DOHH2 (cell line): ENCODE results near the gene ASMTL.
"Not testable (repeated sequence)": the region's sequence is repeated elsewhere in the genome, so short reads cannot be mapped to it uniquely, and the experiment has no call there.

Source experiments
- H3F3A ChIP-seq: fragments of 200-600 bp; sonication (generic), shearing (Covaris generic); 2 replicates; pipeline ENCODE4 v1.6.0; 2016; ENCODE audit warnings: antibody characterized with exemption, mild to moderate bottlenecking; ENCODE audit not compliant: control insufficient read depth, insufficient read depth
- H3K27ac ChIP-seq: fragments of 200-600 bp; sonication (generic); 2 replicates; pipeline ENCODE4 v1.5.1; 2014; ENCODE audit warnings: low read depth, mild to moderate bottlenecking, low read length, moderate library complexity
- H3K27me3 ChIP-seq: fragments of 200-600 bp; sonication (generic); 2 replicates; pipeline ENCODE4 v1.6.1; 2014; ENCODE audit warnings: mild to moderate bottlenecking, low read length, mixed read lengths; ENCODE audit not compliant: control insufficient read depth
- H3K36me3 ChIP-seq: fragments of 200-600 bp; sonication (generic); 2 replicates; pipeline ENCODE4 v1.6.1; 2014; ENCODE audit warnings: mild to moderate bottlenecking, low read length, moderate library complexity, mixed read lengths; ENCODE audit not compliant: control insufficient read depth
- H3K4me1 ChIP-seq: fragments of 200-600 bp; sonication (generic); 2 replicates; pipeline ENCODE4 v1.6.1; 2014; ENCODE audit warnings: mild to moderate bottlenecking, low read length, mixed read lengths; ENCODE audit not compliant: control insufficient read depth
- H3K4me2 ChIP-seq: fragments of 200-600 bp; sonication (generic); 2 replicates; pipeline ENCODE4 v1.6.0; 2014; ENCODE audit warnings: mild to moderate bottlenecking, low read length, moderate library complexity
- H3K4me3 ChIP-seq: fragments of 200-600 bp; sonication (generic); 2 replicates; pipeline ENCODE4 v1.5.1; 2014; ENCODE audit warnings: mild to moderate bottlenecking, low read length, mixed read lengths
- H3K79me2 ChIP-seq: fragments of 200-600 bp; sonication (generic); 2 replicates; pipeline ENCODE4 v1.6.1; 2014; ENCODE audit warnings: mild to moderate bottlenecking, low read length, mixed read lengths; ENCODE audit not compliant: control insufficient read depth
- H3K9me2 ChIP-seq: fragments of 200-600 bp; sonication (generic); replicated peaks from 2 replicates; pipeline ENCODE4 v1.6.1; 2014; ENCODE audit warnings: mild to moderate bottlenecking, low read length, mixed read lengths; ENCODE audit not compliant: control insufficient read depth
- H3K9me3 ChIP-seq: fragments of 200-600 bp; sonication (generic); 2 replicates; pipeline ENCODE4 v1.6.1; 2014; ENCODE audit warnings: antibody characterized with exemption, low read length, mixed read lengths; ENCODE audit not compliant: control insufficient read depth, insufficient read depth
- H4K20me1 ChIP-seq: fragments of 200-600 bp; sonication (generic); 2 replicates; pipeline ENCODE4 v1.6.0; 2014; ENCODE audit warnings: low read depth, mild to moderate bottlenecking, antibody characterized with exemption, low read length, moderate library complexity; ENCODE audit not compliant: control insufficient read depth, insufficient read depth
- EZH2phosphoT487 ChIP-seq: fragments of 200-600 bp; sonication (generic); IDR thresholded peaks from 2 replicates; pipeline ENCODE4 v1.6.1; 2017; ENCODE audit warnings: borderline replicate concordance, mild to moderate bottlenecking, antibody characterized with exemption, low read length, moderate library complexity, mixed read lengths
- TF ChIP-seq, protein P1 (sequence below): fragments of 200-600 bp; sonication (generic); IDR thresholded peaks from one replicate; pipeline ENCODE4 v1.5.1; 2014; ENCODE audit warnings: antibody characterized with exemption, mild to moderate bottlenecking, low read depth, low read length; ENCODE audit not compliant: poor library complexity, severe bottlenecking

ASMTL gene

DNA sequence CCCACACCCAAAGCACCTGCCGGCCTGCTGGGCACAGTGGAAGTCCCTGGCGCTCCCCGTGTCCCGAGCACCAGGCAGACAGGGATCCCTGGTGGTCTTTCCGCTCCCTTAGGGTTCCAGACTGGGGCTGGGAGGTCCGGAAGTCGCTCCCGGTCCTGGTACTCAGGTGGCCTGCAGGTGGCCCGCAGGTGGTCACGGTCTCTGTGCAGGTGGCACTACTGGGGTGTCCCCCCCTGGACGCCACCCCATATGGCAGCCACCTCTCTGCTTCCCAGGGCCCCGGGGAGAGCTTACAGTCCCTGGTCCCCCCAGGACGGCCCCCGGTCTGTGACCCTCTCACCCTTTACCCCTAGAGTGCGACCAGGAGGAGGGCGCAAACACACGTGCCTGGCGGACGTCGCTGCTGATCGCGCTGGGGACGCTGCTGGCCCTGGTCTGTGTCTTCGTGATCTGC lies 74.4 kb downstream of the ASMTL start:
- Histone ChIP-seq H3K36me3 (peaks cover 2% of the 10 kb centered on the region), H3K4me3 (no peak overlapping the region), H3K9me2 (no peaks in the 10 kb centered on the region), H3K79me2 (no peaks in the 10 kb centered on the region), H3K9me3 (no peaks in the 10 kb centered on the region), H3K27me3 (no peaks in the 10 kb centered on the region), H3F3A (peaks cover 15% of the 10 kb centered on the region; the same call in 1 of the 2 replicates), H3K27ac (no peak overlapping the region), H4K20me1 (no peaks in the 10 kb centered on the region), H3K4me1 (peaks cover 6% of the 10 kb centered on the region), H3K4me2 (no peak overlapping the region)
- TF ChIP-seq, protein P1, sequence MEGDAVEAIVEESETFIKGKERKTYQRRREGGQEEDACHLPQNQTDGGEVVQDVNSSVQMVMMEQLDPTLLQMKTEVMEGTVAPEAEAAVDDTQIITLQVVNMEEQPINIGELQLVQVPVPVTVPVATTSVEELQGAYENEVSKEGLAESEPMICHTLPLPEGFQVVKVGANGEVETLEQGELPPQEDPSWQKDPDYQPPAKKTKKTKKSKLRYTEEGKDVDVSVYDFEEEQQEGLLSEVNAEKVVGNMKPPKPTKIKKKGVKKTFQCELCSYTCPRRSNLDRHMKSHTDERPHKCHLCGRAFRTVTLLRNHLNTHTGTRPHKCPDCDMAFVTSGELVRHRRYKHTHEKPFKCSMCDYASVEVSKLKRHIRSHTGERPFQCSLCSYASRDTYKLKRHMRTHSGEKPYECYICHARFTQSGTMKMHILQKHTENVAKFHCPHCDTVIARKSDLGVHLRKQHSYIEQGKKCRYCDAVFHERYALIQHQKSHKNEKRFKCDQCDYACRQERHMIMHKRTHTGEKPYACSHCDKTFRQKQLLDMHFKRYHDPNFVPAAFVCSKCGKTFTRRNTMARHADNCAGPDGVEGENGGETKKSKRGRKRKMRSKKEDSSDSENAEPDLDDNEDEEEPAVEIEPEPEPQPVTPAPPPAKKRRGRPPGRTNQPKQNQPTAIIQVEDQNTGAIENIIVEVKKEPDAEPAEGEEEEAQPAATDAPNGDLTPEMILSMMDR = no peak
- TF ChIP-seq EZH2phosphoT487 = no peak

DNA sequence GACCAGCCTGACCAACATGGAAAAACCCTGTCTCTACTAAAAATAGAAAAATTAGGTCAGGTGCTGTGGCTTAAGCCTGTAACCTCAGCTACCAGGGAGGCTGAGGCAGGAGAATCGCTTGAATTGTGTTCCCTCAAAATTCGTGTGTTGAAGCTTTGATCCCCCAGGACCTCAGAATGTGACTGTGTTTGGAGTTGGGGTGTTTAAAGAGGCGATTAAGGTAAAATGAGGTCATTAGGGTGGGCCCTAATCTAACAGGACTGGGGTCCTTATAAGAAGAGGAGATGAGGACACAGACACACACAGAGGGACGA lies 84.4 kb downstream of the ASMTL start:
- no peaks in the 10 kb centered on the region for H3K4me1 ChIP-seq
- H3K9me2 ChIP-seq = no peaks in the 10 kb centered on the region
- no peaks in the 10 kb centered on the region for H4K20me1 ChIP-seq
- H3K4me3 ChIP-seq = no peak overlapping the region
- H3K36me3 ChIP-seq = no peaks in the 10 kb centered on the region
- no peaks in the 10 kb centered on the region for H3K79me2 ChIP-seq
- H3K27me3 ChIP-seq = no peaks in the 10 kb centered on the region
- H3K27ac ChIP-seq = no peak overlapping the region
- no peaks in the 10 kb centered on the region for H3K9me3 ChIP-seq
- TF ChIP-seq EZH2phosphoT487 = no peak
- TF ChIP-seq, protein P1 = no peak
- H3K4me2 ChIP-seq = no peak overlapping the region
- no peaks in the 10 kb centered on the region for H3F3A ChIP-seq

DNA sequence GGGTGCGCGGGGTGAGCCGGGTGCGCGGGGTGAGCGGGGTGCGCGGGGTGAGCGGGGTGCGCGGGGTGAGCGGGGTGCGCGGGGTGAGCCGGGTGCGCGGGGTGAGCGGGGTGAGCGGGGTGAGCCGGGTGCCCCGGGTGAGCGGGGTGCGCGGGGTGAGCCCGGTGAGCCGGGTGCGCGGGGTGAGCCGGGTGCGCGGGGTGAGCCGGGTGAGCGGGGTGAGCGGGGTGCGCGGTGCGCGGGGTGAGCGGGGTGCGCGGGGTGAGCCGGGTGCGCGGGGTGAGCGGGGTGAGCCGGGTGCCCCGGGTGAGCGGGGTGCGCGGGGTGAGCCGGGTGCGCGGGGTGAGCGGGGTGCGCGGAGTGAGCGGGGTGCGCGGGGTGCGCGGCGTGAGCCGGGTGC lies 86.3 kb downstream of the ASMTL start:
- H3K4me3 ChIP-seq, H3K4me1 ChIP-seq, H3K27ac ChIP-seq, H3K4me2 ChIP-seq, H3K36me3 ChIP-seq, H3F3A ChIP-seq, H4K20me1 ChIP-seq, H3K9me3 ChIP-seq, H3K9me2 ChIP-seq, H3K79me2 ChIP-seq, H3K27me3 ChIP-seq: not testable (repeated sequence)

DNA sequence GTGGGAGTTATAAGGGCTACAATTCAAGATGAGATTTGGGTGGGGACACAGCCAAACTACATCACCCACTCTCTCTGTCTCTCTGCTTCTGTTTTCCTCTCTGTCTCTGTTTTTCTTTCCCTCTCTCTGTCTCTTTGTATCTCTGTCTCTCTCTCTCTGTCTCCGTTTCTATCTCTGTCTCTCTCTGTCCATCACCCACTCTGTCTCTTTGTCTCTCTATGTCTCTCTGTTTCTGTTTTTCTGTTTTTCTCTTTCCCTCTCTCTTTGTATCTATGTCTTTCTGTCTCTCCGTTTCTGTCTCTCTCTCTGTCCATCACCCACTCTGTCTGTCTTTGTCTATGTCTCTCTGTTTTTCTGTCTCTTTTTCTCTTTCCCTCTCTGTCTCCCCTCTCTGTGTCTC lies 90.8 kb downstream of the ASMTL start:
- no peaks in the 10 kb centered on the region for H3K36me3 ChIP-seq
- TF ChIP-seq EZH2phosphoT487 = no peak
- TF ChIP-seq, protein P1 = no peak
- no peaks in the 10 kb centered on the region for H3K79me2 ChIP-seq
- H3K4me3 ChIP-seq = no peak overlapping the region
- no peaks in the 10 kb centered on the region for H3K9me3 ChIP-seq
- H3K27me3 ChIP-seq = no peaks in the 10 kb centered on the region
- H3K9me2 ChIP-seq = no peaks in the 10 kb centered on the region
- no peak overlapping the region for H3K27ac ChIP-seq
- no peaks in the 10 kb centered on the region; the same call in 1 of the 2 replicates for H3F3A ChIP-seq
- H3K4me1 ChIP-seq = no peaks in the 10 kb centered on the region
- H4K20me1 ChIP-seq = no peaks in the 10 kb centered on the region
- H3K4me2 ChIP-seq = no peak overlapping the region
